ENCODE measurements around the gene VRK1.

The VRK1 gene

GRCh38 chr14:96838449-96838848, 41.3 kb downstream of the VRK1 start:
- DNase-seq (ENCODE audit: extremely low read depth, low read depth): no peak
- no peak for TF ChIP-seq CTCF (IDR thresholded peaks at IDR 0.05; ENCODE audit: low read depth, low read length)

GRCh38 chr14:96839251-96839650, 42.1 kb downstream of the VRK1 start:
- no peak for TF ChIP-seq CTCF (IDR thresholded peaks at IDR 0.05; ENCODE audit: low read depth, low read length)
- DNase-seq (ENCODE audit: extremely low read depth, low read depth): no peak

- no peak for DNase-seq (ENCODE audit: extremely low read depth, low read depth)
Observed at GRCh38 chr14:96843137-96843536, 46.0 kb downstream of the VRK1 start.

DNA sequence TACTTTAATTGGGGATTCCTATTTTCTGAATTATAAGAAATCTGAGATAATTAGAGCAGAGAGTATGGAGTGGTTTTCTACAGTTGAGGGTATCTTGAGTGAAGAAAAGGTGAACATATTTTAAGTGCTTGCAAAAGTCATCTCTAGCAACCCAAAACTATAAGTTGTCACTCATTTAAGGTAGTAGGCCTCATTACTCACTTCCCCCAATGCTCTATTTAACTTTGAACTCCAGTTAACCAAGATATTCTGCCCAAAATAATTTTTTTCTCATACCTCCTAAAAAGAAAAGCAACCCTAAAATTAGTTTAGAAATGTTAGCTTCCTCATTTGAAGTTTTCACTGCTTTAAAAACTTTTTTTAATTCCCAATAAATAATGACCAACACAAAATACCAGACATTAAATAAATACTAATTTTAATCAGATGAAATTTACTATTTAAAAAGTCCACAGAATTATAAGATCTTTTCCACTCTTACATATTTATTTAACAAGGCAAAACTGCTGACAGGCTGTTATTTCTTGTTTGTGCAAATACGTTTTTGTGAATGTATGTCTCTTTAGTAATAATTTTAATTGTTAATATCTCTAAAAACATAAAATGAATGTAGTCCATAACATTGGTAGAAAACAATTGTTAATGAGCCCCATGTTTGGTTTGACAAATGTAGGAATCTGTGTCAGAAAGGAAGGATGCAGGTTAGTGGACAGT, 47.8 kb downstream of the VRK1 start:
- TF ChIP-seq CTCF (IDR thresholded peaks at IDR 0.05; ENCODE audit: low read depth, low read length): no peak
- DNase-seq (ENCODE audit: extremely low read depth, low read depth): no peak

More at GRCh38 chr14:96843137-96843536, 46.0 kb downstream of the VRK1 start:
- TF ChIP-seq CTCF (IDR thresholded peaks at IDR 0.05; ENCODE audit: low read depth, low read length): no peak

DNA sequence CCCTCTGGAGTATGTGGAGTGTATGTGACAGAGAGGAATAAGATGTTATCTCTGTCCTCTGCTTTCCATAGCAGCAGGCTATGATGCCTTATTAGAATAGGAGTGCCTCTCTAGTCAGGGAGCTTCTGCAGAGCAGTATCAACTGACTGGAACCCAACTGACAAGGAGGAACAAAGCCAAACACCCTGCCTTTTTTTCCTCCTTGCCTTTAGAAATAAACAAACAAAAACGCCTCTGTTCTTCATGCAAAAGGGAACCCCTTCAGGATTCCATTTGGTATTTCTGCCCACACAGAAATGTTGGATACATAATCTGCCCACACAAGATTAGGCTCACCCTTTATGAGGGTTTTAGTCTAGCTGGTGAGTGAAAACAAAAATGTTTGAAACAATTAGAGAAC, 50.3 kb downstream of the VRK1 start:
- no peak for DNase-seq (ENCODE audit: extremely low read depth, low read depth)
- no peak for TF ChIP-seq CTCF (IDR thresholded peaks at IDR 0.05; ENCODE audit: low read depth, low read length)

DNA sequence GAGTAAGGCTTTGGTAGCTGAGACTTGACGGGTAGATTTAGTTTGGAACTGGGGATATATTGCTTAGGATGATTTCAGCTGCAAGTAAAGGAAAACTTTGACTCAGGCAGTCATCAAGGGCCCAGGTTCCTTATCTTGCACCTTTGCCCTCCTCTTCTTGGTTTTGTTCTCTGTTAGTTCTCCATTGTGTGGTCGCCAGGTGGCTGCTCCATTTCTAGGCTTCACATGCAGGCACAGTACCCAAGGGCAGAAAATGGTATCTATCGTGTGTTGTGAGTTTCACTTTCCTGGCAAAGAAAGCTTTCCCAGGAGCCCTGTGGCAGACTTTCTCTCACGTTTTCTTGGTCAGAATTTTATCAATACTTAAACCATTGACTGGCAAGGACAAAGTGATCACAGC, 50.8 kb downstream of the VRK1 start:
- TF ChIP-seq CTCF (IDR thresholded peaks at IDR 0.05; ENCODE audit: low read depth, low read length): no peak
- DNase-seq (ENCODE audit: extremely low read depth, low read depth): no peak

GRCh38 chr14:96849733-96850132, 52.6 kb downstream of the VRK1 start:
- TF ChIP-seq CTCF (IDR thresholded peaks at IDR 0.05; ENCODE audit: low read depth, low read length): no peak
- no peak for DNase-seq (ENCODE audit: extremely low read depth, low read depth)

Measured in AG09319 (cell line).